H9 (cell line): ENCODE results near the gene TUBB1. TPM values are rescaled to one million over a fixed set of nuclear protein-coding genes. Genes with fewer than 3 reads are reported as not detected.

Experiments
- DNase-seq: peaks from one replicate; pipeline ENCODE4 v3.0.0-alpha.2; 2017
- H2AFZ ChIP-seq: one replicate; pipeline ENCODE4 v1.6.1; 2013; ENCODE audit warnings: mild to moderate bottlenecking, low read length, control low read depth, moderate library complexity
- H2AK5ac ChIP-seq: 2 replicates; pipeline ENCODE4 v1.6.1; 2013; ENCODE audit warnings: low read length, control low read depth, mixed read lengths; ENCODE audit not compliant: insufficient read length
- H2BK120ac ChIP-seq: one replicate; pipeline ENCODE4 v1.6.1; 2013; ENCODE audit warnings: low read depth, mild to moderate bottlenecking, low read length, control low read depth, inconsistent platforms; ENCODE audit not compliant: poor library complexity, severe bottlenecking
- H2BK12ac ChIP-seq: 2 replicates; pipeline ENCODE4 v1.6.1; 2013; ENCODE audit warnings: low read length, control low read depth, mixed read lengths, low read depth; ENCODE audit not compliant: insufficient read length
- H2BK15ac ChIP-seq: 2 replicates; pipeline ENCODE4 v1.6.1; 2013; ENCODE audit warnings: low read depth, low read length, control low read depth
- H2BK20ac ChIP-seq: one replicate; pipeline ENCODE4 v1.6.1; 2013; ENCODE audit warnings: low read depth, mild to moderate bottlenecking, low read length, control low read depth, inconsistent platforms; ENCODE audit not compliant: poor library complexity, severe bottlenecking
- H2BK5ac ChIP-seq: 2 replicates; pipeline ENCODE4 v1.6.1; 2013; ENCODE audit warnings: low read length, control low read depth, mixed read lengths; ENCODE audit not compliant: insufficient read length
- H3K14ac ChIP-seq: 2 replicates; pipeline ENCODE4 v1.6.1; 2013; ENCODE audit warnings: low read length, control low read depth; ENCODE audit not compliant: insufficient read depth
- H3K18ac ChIP-seq: 2 replicates; pipeline ENCODE4 v1.6.1; 2013; ENCODE audit warnings: low read depth, mild to moderate bottlenecking, mixed read lengths, low read length, control low read depth; ENCODE audit not compliant: insufficient read length
- H3K23ac ChIP-seq: 2 replicates; pipeline ENCODE4 v1.6.1; 2013; ENCODE audit warnings: low read length, control low read depth, mixed read lengths, low read depth; ENCODE audit not compliant: insufficient read length
- H3K23me2 ChIP-seq: 2 replicates; pipeline ENCODE4 v1.6.1; 2013; ENCODE audit warnings: low read depth, mild to moderate bottlenecking, mixed read lengths, low read length, control low read depth; ENCODE audit not compliant: insufficient read length, poor library complexity, severe bottlenecking
- H3K27ac ChIP-seq: 2 replicates; pipeline ENCODE4 v1.5.1; 2013; ENCODE audit warnings: low read length, control low read depth, mixed read lengths, low read depth; ENCODE audit not compliant: insufficient read length
- H3K27me3 ChIP-seq: 2 replicates; pipeline ENCODE4 v1.6.1; 2013; ENCODE audit warnings: low read length, control low read depth, inconsistent platforms; ENCODE audit not compliant: insufficient read depth
- H3K4ac ChIP-seq: 2 replicates; pipeline ENCODE4 v1.6.1; 2013; ENCODE audit warnings: low read depth, mild to moderate bottlenecking, control low read depth, inconsistent platforms, low read length, moderate library complexity
- H3K4me1 ChIP-seq: 2 replicates; pipeline ENCODE4 v1.6.1; 2013; ENCODE audit warnings: low read length, control low read depth, inconsistent platforms; ENCODE audit not compliant: insufficient read depth
- H3K4me2 ChIP-seq: 2 replicates; pipeline ENCODE4 v1.6.1; 2013; ENCODE audit warnings: low read length, control low read depth, mixed read lengths; ENCODE audit not compliant: insufficient read length, insufficient read depth
- H3K56ac ChIP-seq: 2 replicates; pipeline ENCODE4 v1.6.1; 2013; ENCODE audit warnings: low read depth, mild to moderate bottlenecking, mixed read lengths, low read length, control low read depth; ENCODE audit not compliant: insufficient read length
- H3K79me1 ChIP-seq: 2 replicates; pipeline ENCODE4 v1.6.1; 2013; ENCODE audit warnings: low read depth, mild to moderate bottlenecking, moderate library complexity, low read length, control low read depth, inconsistent platforms; ENCODE audit not compliant: insufficient read depth, poor library complexity, severe bottlenecking
- H3K79me2 ChIP-seq: 2 replicates; pipeline ENCODE4 v1.6.1; 2013; ENCODE audit warnings: low read length, control low read depth, inconsistent platforms; ENCODE audit not compliant: insufficient read depth
- H3K9ac ChIP-seq: 2 replicates; pipeline ENCODE4 v1.6.1; 2013; ENCODE audit warnings: low read length, control low read depth, mixed read lengths; ENCODE audit not compliant: insufficient read length; ENCODE audit errors: extremely low read depth
- H3K9me3 ChIP-seq: one replicate; pipeline ENCODE4 v1.6.1; 2013; ENCODE audit warnings: low read depth, low read length, inconsistent platforms; ENCODE audit not compliant: control insufficient read depth
- H3T11ph ChIP-seq: one replicate; pipeline ENCODE4 v1.6.1; 2013; ENCODE audit warnings: mild to moderate bottlenecking, low read length, control low read depth, inconsistent platforms
- H4K20me1 ChIP-seq: one replicate; pipeline ENCODE4 v1.6.1; 2013; ENCODE audit not compliant: control insufficient read depth, insufficient read length, insufficient read depth
- H4K5ac ChIP-seq: 2 replicates; pipeline ENCODE4 v1.6.1; 2013; ENCODE audit warnings: low read depth, mild to moderate bottlenecking, mixed read lengths, low read length, control low read depth; ENCODE audit not compliant: insufficient read length
- H4K8ac ChIP-seq: replicated peaks from 2 replicates; pipeline ENCODE4 v1.6.1; 2013; ENCODE audit warnings: low read length, control low read depth, mixed read lengths, low read depth; ENCODE audit not compliant: insufficient read length
- H4K91ac ChIP-seq: 2 replicates; pipeline ENCODE4 v1.6.1; 2013; ENCODE audit warnings: low read depth, mild to moderate bottlenecking, moderate library complexity, mixed read lengths, low read length, control low read depth; ENCODE audit not compliant: insufficient read length
- H3K27ac Mint-ChIP-seq, 3 experiments: 2 replicates in 2 of 3; 3 replicates in 1 of 3; pipeline ENCODE4 v1.8.0; 2020 to 2021; ENCODE audit warnings: mixed read lengths in 3 of 3, mild to moderate bottlenecking in 1 of 3, moderate library complexity in 1 of 3
- H3K27me3 Mint-ChIP-seq: 2 replicates; pipeline ENCODE4 v1.8.0; 2021; ENCODE audit warnings: low read depth, mild to moderate bottlenecking, moderate library complexity, mixed read lengths
- H3K36me3 Mint-ChIP-seq, 3 experiments: 2 replicates in 2 of 3; 3 replicates in 1 of 3; pipeline ENCODE4 v1.8.0; 2020 to 2021; ENCODE audit warnings: low read depth in 3 of 3, mixed read lengths in 3 of 3; ENCODE audit not compliant: insufficient read depth in 1 of 3
- H3K4me1 Mint-ChIP-seq, 2 experiments: 2 replicates each; pipeline ENCODE4 v1.8.0; 2020; ENCODE audit warnings: mixed read lengths in 2 of 2
- H3K4me3 Mint-ChIP-seq, 2 experiments: 2 replicates in 1 of 2; 3 replicates in 1 of 2; pipeline ENCODE4 v1.8.0; 2020 to 2021; ENCODE audit warnings: mild to moderate bottlenecking in 2 of 2, mixed read lengths in 2 of 2, moderate library complexity in 1 of 2
- H3K9me3 Mint-ChIP-seq, 2 experiments: 2 replicates in 1 of 2; 3 replicates in 1 of 2; pipeline ENCODE4 v1.8.0; 2020; ENCODE audit warnings: mild to moderate bottlenecking in 2 of 2, mixed read lengths in 2 of 2, moderate library complexity in 1 of 2
- WGBS: extraction: QIAGEN DNeasy Blood & Tissue Kit; methylation state at CpG from one replicate; pipeline ENCODE4 v1.1.7; 2013; ENCODE audit warnings: missing lambda C conversion rate, low lambda C conversion rate, mixed read lengths; ENCODE audit not compliant: insufficient read length; ENCODE audit errors: extremely low coverage; 5-methylcytosine and 5-hydroxymethylcytosine counted together
- total RNA-seq: library from RNA; stranded (reverse); gene quantifications from 2 replicates; pipeline ENCODE4 v1.2.1, GENCODE V29; 2021
- TF ChIP-seq, protein P1 (sequence below): fragments of 200-600 bp; sonication (generic); conservative IDR thresholded peaks from 3 replicates; pipeline ENCODE4 v1.8.0; 2021; ENCODE audit warnings: antibody characterized with exemption, mild to moderate bottlenecking

Gene TUBB1
- total RNA-seq, 1 experiment from 2014 or later = not detected

DNA sequence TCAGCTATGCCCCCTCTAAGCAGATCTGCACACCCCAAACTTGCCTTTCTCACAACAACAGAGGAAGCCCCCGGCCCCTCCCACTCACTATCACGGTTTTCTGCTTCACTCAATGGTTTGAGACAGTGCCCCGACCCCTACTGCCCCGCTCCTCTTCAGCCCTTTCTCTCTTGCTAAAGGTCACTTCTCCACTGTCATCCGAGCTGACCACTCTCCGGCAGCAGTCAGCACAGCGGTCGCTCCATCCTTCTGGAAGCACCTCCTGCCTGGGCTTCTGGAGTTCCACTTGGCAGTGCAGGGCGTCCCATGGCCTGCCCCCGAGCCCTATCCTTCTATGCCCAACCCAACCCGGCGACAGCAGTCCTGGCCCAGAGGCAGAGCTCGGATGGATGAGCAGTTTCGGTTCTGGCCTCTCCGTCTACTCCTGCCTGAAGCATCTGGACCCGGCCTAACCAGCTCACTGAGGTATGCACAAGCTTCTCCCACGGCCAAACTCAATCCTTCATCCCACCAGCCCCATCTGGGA, 16.3 kb upstream of the TUBB1 start:
- Histone ChIP-seq H3K18ac (no peak overlapping the region), H2BK120ac (no peak overlapping the region), H4K91ac (no peak overlapping the region), H3K27me3 (no peaks in the 10 kb centered on the region), H2BK5ac (no peak overlapping the region), H3K4me1 (no peaks in the 10 kb centered on the region), H3K9ac (no peak overlapping the region), H3K4ac (no peak overlapping the region), H3K79me2 (no peaks in the 10 kb centered on the region), H3K4me2 (no peak overlapping the region), H2BK20ac (no peak overlapping the region), H2AK5ac (no peak overlapping the region), H2AFZ (no peak overlapping the region), H3K27ac (no peak overlapping the region), H4K20me1 (no peaks in the 10 kb centered on the region), H4K5ac (no peak overlapping the region), H3K56ac (no peak overlapping the region), H4K8ac (no peak overlapping the region), H3T11ph (no peak overlapping the region), H2BK12ac (no peak overlapping the region), H3K79me1 (no peaks in the 10 kb centered on the region), H3K14ac (no peak overlapping the region), H2BK15ac (no peak overlapping the region), H3K23ac (no peak overlapping the region), H3K9me3 (no peaks in the 10 kb centered on the region), H3K23me2 (peaks cover 3% of the 10 kb centered on the region)
- Mint-ChIP-seq H3K4me1 (peaks cover 13 to 14% of the 10 kb centered on the region in 2 experiments), H3K36me3 (peaks cover 0 to 21% (median 20%) of the 10 kb centered on the region in 3 experiments; a peak in 4 of 7 replicates), H3K27ac (peak overlapping the region in 1 of 3 experiments; percentile 78; a peak in 1 of 7 replicates), H3K27me3 (peaks cover 3% of the 10 kb centered on the region), H3K4me3 (no peak overlapping the region), H3K9me3 (no peaks in the 10 kb centered on the region)
- TF ChIP-seq, protein P1, sequence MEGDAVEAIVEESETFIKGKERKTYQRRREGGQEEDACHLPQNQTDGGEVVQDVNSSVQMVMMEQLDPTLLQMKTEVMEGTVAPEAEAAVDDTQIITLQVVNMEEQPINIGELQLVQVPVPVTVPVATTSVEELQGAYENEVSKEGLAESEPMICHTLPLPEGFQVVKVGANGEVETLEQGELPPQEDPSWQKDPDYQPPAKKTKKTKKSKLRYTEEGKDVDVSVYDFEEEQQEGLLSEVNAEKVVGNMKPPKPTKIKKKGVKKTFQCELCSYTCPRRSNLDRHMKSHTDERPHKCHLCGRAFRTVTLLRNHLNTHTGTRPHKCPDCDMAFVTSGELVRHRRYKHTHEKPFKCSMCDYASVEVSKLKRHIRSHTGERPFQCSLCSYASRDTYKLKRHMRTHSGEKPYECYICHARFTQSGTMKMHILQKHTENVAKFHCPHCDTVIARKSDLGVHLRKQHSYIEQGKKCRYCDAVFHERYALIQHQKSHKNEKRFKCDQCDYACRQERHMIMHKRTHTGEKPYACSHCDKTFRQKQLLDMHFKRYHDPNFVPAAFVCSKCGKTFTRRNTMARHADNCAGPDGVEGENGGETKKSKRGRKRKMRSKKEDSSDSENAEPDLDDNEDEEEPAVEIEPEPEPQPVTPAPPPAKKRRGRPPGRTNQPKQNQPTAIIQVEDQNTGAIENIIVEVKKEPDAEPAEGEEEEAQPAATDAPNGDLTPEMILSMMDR = no peak
- no CpG with 5 or more reads among the region's 17 CpGs for WGBS
- no peak for DNase-seq
